GM13977 (cell line): ENCODE measurements around the gene IQCE.
"Not testable (repeated sequence)": the region's sequence is repeated elsewhere in the genome, so short reads cannot be mapped to it uniquely, and the experiment has no call there.

Source experiments
- DNase-seq: peaks from one replicate; pipeline ENCODE4 v3.0.0; 2012; ENCODE audit warnings: low spot score
- in situ Hi-C: fragments of 300-500 bp; cut with MboI; formaldehyde crosslinking; loops from one replicate; pipeline ENCODE4 v1.12.0; 2022; ENCODE audit warnings: low sequenced_read_pairs, low pct_unique_long_range_greater_than_20kb, mixed read lengths, inconsistent platforms; ENCODE audit not compliant: unreplicated experiment
- TF ChIP-seq, protein P1 (sequence below): IDR thresholded peaks from 2 replicates; pipeline ENCODE4 v1.5.1; 2012; ENCODE audit warnings: mild to moderate bottlenecking, control low read depth; ENCODE audit not compliant: insufficient read depth; ENCODE audit errors: extremely low read depth, missing control alignments

Gene IQCE

GRCh38 chr7:2606539-2606936 lies 47.8 kb downstream of the IQCE start:
- in situ Hi-C loops, result no loop called here
- no peak for DNase-seq
- TF ChIP-seq, protein P1, sequence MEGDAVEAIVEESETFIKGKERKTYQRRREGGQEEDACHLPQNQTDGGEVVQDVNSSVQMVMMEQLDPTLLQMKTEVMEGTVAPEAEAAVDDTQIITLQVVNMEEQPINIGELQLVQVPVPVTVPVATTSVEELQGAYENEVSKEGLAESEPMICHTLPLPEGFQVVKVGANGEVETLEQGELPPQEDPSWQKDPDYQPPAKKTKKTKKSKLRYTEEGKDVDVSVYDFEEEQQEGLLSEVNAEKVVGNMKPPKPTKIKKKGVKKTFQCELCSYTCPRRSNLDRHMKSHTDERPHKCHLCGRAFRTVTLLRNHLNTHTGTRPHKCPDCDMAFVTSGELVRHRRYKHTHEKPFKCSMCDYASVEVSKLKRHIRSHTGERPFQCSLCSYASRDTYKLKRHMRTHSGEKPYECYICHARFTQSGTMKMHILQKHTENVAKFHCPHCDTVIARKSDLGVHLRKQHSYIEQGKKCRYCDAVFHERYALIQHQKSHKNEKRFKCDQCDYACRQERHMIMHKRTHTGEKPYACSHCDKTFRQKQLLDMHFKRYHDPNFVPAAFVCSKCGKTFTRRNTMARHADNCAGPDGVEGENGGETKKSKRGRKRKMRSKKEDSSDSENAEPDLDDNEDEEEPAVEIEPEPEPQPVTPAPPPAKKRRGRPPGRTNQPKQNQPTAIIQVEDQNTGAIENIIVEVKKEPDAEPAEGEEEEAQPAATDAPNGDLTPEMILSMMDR, result no peak

GRCh38 chr7:2607122-2607922 lies 48.5 kb downstream of the IQCE start:
- TF ChIP-seq, protein P1, result no peak
- DNase-seq, result no peak
- in situ Hi-C loops, result no loop called here

DNA sequence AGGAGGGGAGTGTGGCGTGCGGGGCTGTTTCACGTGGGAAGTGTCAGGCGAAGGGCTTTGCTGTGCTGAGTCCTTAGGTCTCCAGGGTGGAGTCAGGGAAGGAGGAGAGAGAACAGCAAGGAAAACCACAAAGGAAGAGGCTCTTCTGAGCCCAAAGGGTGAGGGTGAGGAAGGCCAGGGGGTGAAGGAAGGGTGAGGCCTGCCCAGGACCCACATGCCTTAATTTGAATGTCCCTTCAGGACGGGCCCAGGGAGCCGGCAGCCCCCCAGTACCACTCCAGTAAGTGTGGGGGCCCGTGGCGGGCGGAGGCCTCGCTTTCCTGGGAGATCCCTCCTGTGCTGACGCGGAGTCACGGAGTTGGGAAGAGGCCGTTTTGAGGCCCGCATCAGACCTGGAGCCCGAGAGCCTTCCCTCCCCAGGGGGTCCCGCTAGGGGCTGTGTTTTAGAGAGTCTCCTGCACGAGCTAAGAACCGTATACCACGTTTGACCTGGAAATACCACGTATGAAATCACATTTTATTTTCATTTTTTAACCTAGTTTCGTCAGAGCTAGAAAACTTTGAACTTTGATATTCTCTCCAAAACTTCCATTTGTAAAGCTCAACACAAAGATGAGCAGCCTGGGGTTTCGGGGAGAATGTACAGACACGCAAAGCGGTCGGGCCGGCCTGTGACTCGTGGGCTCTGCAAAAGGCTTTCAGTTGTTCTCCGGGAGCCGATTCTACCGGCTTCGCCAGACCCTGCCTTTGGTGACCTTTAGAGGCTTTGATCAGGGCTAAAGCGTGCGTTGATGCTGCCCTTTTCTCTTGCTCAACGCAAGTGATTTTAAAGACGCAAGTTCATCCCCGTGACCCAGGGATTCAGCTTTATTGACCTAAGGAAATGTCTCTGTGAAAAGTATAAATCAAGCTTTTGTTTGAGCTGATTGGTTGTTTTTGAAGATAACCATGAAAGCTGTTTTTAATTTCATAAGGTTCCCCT lies 49.4 kb downstream of the IQCE start:
- DNase-seq, result no peak
- in situ Hi-C loops, result no loop called here
- TF ChIP-seq, protein P1, result no peak

- DNase-seq, result peak; percentile 82
- in situ Hi-C loops, result no loop called here
- TF ChIP-seq, protein P1, result peak; percentile 54
These were observed 50.2 kb downstream of the IQCE start for GRCh38 chr7:2608921-2609411.

DNA sequence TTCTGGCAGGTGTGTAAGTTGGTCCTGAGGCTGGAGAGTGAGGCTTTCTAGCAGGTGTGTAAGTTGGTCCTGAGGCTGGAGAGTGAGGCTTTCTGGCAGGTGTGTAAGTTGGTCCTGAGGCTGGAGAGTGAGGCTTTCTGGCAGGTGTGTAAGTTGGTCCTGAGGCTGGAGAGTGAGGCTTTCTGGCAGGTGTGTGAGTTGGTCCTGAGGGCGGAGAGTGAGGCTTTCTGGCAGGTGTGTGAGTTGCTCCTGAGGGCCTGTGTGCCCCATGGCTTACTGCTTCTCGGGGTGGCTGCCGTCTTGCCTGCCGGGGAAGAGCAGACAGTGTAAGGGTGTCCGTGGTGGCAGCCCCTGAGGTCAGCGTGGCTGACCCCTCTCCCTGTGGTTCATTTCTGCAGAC lies 50.9 kb downstream of the IQCE start:
- in situ Hi-C loops, DNase-seq: not testable (repeated sequence)

DNA sequence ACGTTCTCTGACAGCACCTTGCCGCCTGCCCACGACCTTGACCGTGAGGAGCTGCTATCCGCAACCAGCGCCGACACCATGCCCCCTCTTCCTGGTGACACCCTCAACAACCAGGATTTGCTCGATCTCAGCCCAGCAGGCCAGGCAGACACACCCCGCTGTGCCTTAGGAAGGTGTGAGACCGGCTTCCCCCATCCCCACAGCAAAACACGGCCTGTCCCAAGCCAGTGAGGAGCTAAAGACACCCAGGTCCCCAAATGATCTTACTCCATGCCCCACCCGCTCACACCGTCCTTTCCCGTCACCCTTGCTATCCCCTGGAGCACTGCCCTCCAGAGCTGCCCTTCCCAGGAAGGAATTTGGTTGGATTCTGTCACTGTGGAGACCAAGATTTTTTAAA lies 51.7 kb downstream of the IQCE start:
- in situ Hi-C loops, result no loop called here
- TF ChIP-seq, protein P1, result no peak
- no peak for DNase-seq

DNA sequence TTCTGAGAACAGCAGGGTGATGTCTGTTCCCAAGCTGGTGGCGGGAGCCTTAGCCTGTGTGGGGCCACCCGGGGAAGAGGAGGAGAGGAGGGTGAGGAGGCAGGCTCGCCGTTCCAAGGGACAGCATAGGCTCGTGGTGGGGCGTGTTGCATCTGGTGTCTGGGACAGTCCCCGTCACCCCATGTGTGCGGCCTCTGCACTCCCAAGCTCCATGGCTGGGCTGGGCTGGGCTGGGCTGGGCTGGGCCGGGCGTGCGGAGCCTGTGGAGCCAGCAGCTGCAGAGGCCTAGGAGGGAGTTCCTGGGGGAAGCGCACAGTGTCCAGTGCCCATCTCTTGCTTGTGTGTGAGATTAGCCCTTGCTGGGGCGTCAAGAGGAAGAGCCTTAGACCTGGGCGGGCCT lies 52.1 kb downstream of the IQCE start:
- no peak for DNase-seq
- in situ Hi-C loops, result no loop called here
- TF ChIP-seq, protein P1, result no peak
